Thyroid gland (tissue), 4 donors: Measurements from ENCODE around the gene CCBE1. TPM values are rescaled to one million over a fixed set of nuclear protein-coding genes. Genes with fewer than 3 reads are reported as not detected.

Experiments
- DNase-seq, 2 donors: peaks; one replicate each; pipeline ENCODE4 v3.0.0-alpha.2; 2019
- H3K27ac ChIP-seq, 3 donors: fragments of 200-600 bp; sonication (generic); 1 replicate in 2 of 3; 2 replicates in 1 of 3; pipeline ENCODE4 v1.5.1; 2016 to 2019; ENCODE audit warnings: mild to moderate bottlenecking in 1 of 3, moderate library complexity in 1 of 3
- H3K27me3 ChIP-seq: fragments of 200-600 bp; sonication (generic); one replicate; pipeline ENCODE4 v1.5.1; 2019
- H3K36me3 ChIP-seq, 2 donors: fragments of 200-600 bp; sonication (generic); one replicate each; pipeline ENCODE4 v1.5.1; 2016 to 2019
- H3K4me1 ChIP-seq, 2 donors: fragments of 200-600 bp; sonication (generic); one replicate each; pipeline ENCODE4 v1.5.1; 2017 to 2019
- H3K4me3 ChIP-seq, 3 donors: fragments of 200-600 bp; sonication (generic); replicated peaks in 1 of 3; 1 replicate in 2 of 3; 2 replicates in 1 of 3; pipeline ENCODE4 v1.5.1; 2016; ENCODE audit warnings: mild to moderate bottlenecking in 1 of 3
- H3K9me3 ChIP-seq: fragments of 200-600 bp; sonication (generic); one replicate; pipeline ENCODE4 v1.5.1; 2017
- CTCF ChIP-seq, 6 experiments: fragments of 200-600 bp in 3 of 6; fragments of 450-650 bp in 3 of 6; sonication (generic) in 3 of 6; IDR thresholded peaks; one replicate each; pipeline ENCODE4 v1.5.1; 2016 to 2019; ENCODE audit warnings: antibody characterized with exemption in 6 of 6, mild to moderate bottlenecking in 2 of 6, inconsistent platforms in 1 of 6, moderate library complexity in 1 of 6
- POLR2A ChIP-seq, 2 donors: fragments of 450-650 bp; IDR thresholded peaks; one replicate each; pipeline ENCODE4 v1.6.1; 2017; ENCODE audit warnings: antibody characterized with exemption in 2 of 2, mild to moderate bottlenecking in 2 of 2, moderate library complexity in 1 of 2
- WGBS, 2 donors: methylation state at CpG; one replicate each; pipeline ENCODE4 v1.1.5; 2017; 5-methylcytosine and 5-hydroxymethylcytosine counted together
- intact Hi-C: fragments of 100-400 bp; cut with DNase I; formaldehyde crosslinking; loops from one replicate; pipeline ENCODE4 v1.15.1; 2023
- total RNA-seq, 4 donors: library from RNA; depleted of rRNA; stranded (reverse); fragments of >200 nt; gene quantifications; one replicate each; pipeline ENCODE4 v1.2.3, GENCODE V29; 2016

Gene CCBE1
- total RNA-seq, 4 donors from 2014 or later = 0.34 to 9.0 (median 1.1) TPM

DNA sequence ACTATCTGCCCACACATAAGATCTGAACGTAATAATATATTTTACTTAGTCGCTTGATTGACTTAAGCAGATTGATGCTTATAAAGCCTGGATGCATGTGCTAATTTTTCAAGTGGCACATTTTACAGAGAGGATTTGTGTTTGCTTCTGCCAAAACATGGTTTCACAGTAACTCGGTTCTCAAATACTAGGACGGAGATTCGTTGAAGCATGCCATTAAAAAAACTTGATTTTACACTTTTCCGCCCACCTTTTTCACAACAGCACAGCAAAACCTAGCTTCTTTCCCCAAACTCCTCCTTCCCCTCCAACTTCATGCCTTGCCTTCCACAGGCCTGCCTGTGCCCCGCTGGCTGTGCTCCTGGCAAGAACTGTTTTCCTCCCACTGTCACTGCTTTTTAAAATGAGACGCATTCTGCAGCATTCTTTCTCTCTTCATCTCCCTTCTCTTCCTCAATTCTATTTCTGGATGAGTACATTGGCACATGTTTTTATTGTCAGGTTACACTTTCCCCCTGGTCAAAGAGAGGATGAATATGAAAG is 283.0 kb downstream of the CCBE1 start:
- no peak overlapping the region for H3K27ac ChIP-seq
- H3K4me3 ChIP-seq = no peak overlapping the region
- H3K4me1 ChIP-seq = no peaks in the 10 kb centered on the region
- TF ChIP-seq POLR2A (IDR thresholded peaks at IDR 0.05) (no peak), CTCF (IDR thresholded peaks at IDR 0.05) (no peak)
- 59 to 61% methylated on average over 8 of the region's 8 CpGs for WGBS, 2 donors
- H3K27me3 ChIP-seq = no peaks in the 10 kb centered on the region
- no peaks in the 10 kb centered on the region for H3K36me3 ChIP-seq
- DNase-seq = no peak
- H3K9me3 ChIP-seq = no peaks in the 10 kb centered on the region
- intact Hi-C loops = no loop called here

DNA sequence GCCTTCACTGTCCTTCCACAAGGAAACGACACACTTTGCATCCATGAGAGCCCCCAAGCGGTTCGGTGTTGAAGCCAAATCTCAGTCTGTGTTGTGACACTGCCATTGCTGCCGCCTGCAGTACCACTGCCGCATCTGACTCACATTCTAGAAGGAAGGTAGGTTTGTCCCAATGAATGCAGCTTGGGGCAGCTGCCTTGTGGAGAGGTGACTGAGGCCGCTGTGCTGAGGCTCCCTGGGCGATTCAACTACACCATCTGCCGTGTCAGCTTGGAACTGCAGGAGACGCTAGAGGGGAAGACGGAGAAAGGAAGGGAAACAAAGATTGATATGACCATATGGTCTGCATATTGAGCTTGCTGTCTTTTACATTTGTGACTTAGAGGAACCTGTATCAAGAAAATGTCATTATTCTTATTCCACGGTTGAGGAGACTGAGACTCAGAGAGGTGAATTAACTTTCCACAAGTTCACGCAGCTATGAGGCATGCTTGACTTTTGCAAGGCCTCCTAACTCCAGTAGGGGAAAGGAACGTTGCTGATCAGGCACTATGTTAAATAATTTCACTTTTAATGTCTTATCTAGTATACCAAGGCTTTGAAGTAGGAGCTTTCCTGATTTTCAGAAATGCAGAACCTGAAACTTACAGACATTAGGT is 294.7 kb downstream of the CCBE1 start:
- TF ChIP-seq POLR2A (IDR thresholded peaks at IDR 0.05) (no peak), CTCF (IDR thresholded peaks at IDR 0.05) (peak; percentile 73 to 96 (median 82))
- intact Hi-C loops = no loop called here
- Histone ChIP-seq H3K27me3 (no peaks in the 10 kb centered on the region), H3K4me3 (no peak overlapping the region), H3K4me1 (no peaks in the 10 kb centered on the region), H3K9me3 (no peaks in the 10 kb centered on the region), H3K36me3 (no peaks in the 10 kb centered on the region), H3K27ac (no peak overlapping the region)
- peak; percentile 71 to 78 for DNase-seq
- 17 to 18% methylated on average over 13 of the region's 13 CpGs for WGBS, 2 donors

GRCh38 chr18:59400407-59400806 is 296.8 kb downstream of the CCBE1 start:
- no peak for DNase-seq
- Histone ChIP-seq H3K4me3 (no peak overlapping the region), H3K36me3 (no peaks in the 10 kb centered on the region), H3K27me3 (no peaks in the 10 kb centered on the region), H3K9me3 (no peaks in the 10 kb centered on the region), H3K4me1 (no peaks in the 10 kb centered on the region), H3K27ac (no peak overlapping the region)
- intact Hi-C loops = no loop called here
- no peak for TF ChIP-seq CTCF (IDR thresholded peaks at IDR 0.05)
- no peak for TF ChIP-seq POLR2A (IDR thresholded peaks at IDR 0.05)
- WGBS, 2 donors = 92 to 93% methylated on average over 6 of the region's 6 CpGs

DNA sequence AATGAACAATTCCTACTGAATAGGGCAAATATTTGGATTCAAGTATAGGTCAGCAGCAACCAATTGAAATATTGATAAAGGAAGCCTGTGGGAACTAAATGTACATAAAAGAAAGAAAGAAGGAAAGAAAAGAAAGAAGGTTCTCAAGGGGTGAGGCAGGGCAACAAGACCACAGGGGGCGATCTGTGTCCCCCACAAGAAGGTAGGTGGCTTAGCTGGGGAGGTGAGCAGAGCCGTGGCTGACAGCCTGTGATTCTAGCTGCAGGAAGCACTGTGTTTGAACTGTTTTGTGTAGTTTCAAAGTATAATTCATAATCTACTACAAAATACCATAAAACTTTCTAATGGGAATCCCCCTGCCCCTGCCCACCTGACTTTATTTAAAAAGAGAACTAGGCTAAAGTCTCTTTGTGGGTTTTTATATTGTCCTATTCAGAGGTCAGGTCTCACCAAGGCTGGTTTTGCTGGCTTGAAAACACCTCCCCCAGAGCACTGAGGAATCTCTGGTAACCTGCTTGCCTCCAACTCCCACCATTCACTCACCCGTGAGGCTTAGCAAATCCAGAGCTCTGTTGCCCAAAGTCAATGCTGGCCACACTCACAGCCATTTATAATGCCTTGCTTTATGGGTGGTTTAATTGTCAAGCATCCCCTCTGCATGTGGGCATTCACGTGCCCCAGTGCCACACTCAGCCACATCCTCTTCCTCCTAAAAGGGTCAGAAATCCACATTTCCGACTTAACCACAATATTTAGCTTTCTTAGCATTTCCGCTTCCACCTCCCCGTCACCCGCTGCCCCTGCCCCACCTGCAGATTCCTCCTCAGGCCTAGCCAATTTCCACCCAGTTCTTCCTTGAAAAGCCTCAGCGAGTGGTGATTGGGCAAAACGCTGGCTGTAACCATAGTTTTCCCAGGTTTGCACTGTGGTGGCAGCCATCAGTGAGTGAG is 301.7 kb downstream of the CCBE1 start:
- 80 to 84% methylated on average over 10 of the region's 10 CpGs for WGBS, 2 donors
- Histone ChIP-seq H3K36me3 (no peaks in the 10 kb centered on the region), H3K9me3 (no peaks in the 10 kb centered on the region), H3K4me1 (no peaks in the 10 kb centered on the region), H3K4me3 (no peak overlapping the region), H3K27me3 (no peaks in the 10 kb centered on the region), H3K27ac (no peak overlapping the region)
- no peak for DNase-seq
- intact Hi-C loops = loop anchor here (5.0 kb wide), 1 partner anchor 88 kb away; no protein-coding TSS in a partner anchor
- TF ChIP-seq CTCF (IDR thresholded peaks at IDR 0.05) (no peak), POLR2A (IDR thresholded peaks at IDR 0.05) (no peak)
